ENCODE data around the gene HIVEP3. TPM values are rescaled to one million over a fixed set of nuclear protein-coding genes. Genes with fewer than 3 reads are reported as not detected.

Gene HIVEP3
- total RNA-seq, 3 donors from 2014 or later, result 107 to 117 (median 114) TPM

GRCh38 chr1:41492341-41492848 lies 426.3 kb downstream of the HIVEP3 start:
- no peak overlapping the region for H3K4me3 Mint-ChIP-seq
- H3K36me3 Mint-ChIP-seq (ENCODE audit: insufficient read depth), result no peaks in the 10 kb centered on the region
- H3K9me3 Mint-ChIP-seq, result no peaks in the 10 kb centered on the region
- ATAC-seq (peak; percentile 7 to 32), DNase-seq (no peak)
- H3K27me3 Mint-ChIP-seq (ENCODE audit: low read depth), result peaks cover 24% of the 10 kb centered on the region
- peaks cover 4% of the 10 kb centered on the region for H3K4me1 Mint-ChIP-seq (ENCODE audit: low read depth)

DNA sequence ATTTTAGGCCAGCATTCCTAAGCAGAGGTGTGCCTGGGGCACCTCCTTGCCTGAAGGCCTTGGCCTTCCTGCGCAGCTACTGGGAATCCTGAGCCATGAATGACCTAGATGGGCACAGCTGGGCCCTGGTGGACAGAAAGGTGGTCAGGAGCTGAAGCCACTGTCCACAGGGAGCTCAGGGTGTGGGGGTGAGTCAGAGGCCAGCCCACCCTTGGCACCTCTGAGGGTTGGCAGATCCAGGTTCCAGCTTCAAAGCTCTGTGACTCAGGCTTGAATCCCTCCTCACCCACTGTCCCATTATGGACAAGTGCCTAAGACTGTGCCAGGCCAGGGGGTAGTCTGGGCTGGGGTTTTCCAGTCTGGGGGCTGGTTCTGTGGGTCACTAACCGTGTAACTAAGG lies 427.8 kb downstream of the HIVEP3 start:
- ATAC-seq (no peak), DNase-seq (no peak)
- Mint-ChIP-seq H3K4me1 (ENCODE audit: low read depth) (peaks cover 3% of the 10 kb centered on the region), H3K36me3 (ENCODE audit: insufficient read depth) (no peaks in the 10 kb centered on the region), H3K9me3 (no peaks in the 10 kb centered on the region), H3K27me3 (ENCODE audit: low read depth) (peaks cover 28% of the 10 kb centered on the region), H3K4me3 (no peak overlapping the region)

DNA sequence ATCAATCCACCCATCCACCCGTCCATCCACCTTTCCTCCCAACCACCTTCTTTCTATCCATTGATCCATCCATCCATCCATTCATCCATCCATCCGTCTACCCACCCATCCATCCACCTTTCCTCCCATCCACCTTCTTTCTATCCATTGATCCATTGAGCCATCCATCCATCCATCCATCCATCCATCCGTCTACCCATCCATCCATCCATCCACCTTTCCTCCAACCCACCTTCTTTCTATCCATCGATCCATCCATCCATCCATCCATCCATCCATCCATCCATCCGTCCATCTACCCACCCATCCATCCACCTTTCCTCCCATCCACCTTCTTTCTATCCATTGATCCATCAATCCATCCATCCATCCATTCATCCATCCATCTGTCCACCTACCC lies 429.2 kb downstream of the HIVEP3 start:
- H3K4me3 Mint-ChIP-seq, result no peak overlapping the region
- no peak for ATAC-seq
- H3K36me3 Mint-ChIP-seq (ENCODE audit: insufficient read depth), result no peaks in the 10 kb centered on the region
- no peak for DNase-seq
- H3K4me1 Mint-ChIP-seq (ENCODE audit: low read depth), result peaks cover 1% of the 10 kb centered on the region
- peaks cover 22% of the 10 kb centered on the region for H3K27me3 Mint-ChIP-seq (ENCODE audit: low read depth)
- no peaks in the 10 kb centered on the region for H3K9me3 Mint-ChIP-seq

GRCh38 chr1:41488040-41488951 lies 430.4 kb downstream of the HIVEP3 start:
- DNase-seq, result no peak
- no peak for ATAC-seq
- H3K9me3 Mint-ChIP-seq, result no peaks in the 10 kb centered on the region
- peaks cover 1% of the 10 kb centered on the region for H3K4me1 Mint-ChIP-seq (ENCODE audit: low read depth)
- no peak overlapping the region for H3K4me3 Mint-ChIP-seq
- H3K36me3 Mint-ChIP-seq (ENCODE audit: insufficient read depth), result no peaks in the 10 kb centered on the region
- peaks cover 18% of the 10 kb centered on the region for H3K27me3 Mint-ChIP-seq (ENCODE audit: low read depth)

DNA sequence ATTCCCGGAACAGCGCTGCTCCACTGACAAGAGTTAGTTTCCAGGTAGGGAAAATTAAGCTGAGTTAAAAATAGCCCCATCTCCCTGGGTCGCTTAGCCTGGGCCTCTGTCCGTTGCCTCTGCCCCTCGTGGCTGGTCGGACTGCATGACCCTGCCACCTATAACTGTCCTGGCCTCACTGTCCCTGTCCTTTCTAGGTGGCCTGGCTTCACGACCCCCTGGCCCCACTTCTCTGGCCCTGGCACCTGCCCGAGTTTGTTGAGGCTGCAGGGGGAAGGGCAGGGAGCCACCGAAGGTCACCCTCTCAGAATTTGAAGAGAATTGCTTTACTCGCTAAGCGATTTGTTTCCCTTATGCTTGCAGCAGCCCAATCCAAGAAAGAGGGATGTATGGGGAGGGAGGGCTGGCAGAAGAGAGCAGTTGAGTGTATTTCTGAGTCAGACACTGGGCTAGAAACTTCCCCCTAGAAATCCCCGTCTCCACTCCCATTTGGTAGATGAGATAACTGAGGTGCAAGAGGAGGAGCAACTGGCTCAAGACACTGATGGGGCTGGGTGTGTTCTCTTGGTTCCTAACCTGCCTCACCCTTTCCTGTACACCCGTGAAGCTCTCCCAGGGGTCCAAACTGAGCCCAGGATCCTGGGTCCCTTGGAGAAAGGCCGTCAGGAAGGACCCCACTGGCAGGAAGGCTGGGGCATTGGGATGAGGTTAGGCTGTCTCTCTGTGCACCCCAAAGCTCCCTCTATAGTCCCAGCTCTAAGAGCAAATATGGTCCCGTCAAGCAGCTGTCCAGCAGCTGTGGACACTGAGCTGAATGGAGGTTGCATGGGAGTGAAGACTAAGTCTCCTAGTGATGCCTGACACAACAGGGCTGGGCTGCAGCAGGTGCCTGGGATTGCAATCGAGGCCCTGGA lies 431.3 kb downstream of the HIVEP3 start:
- H3K4me3 Mint-ChIP-seq, result no peak overlapping the region
- H3K4me1 Mint-ChIP-seq (ENCODE audit: low read depth), result peaks cover 1% of the 10 kb centered on the region
- peaks cover 18% of the 10 kb centered on the region for H3K27me3 Mint-ChIP-seq (ENCODE audit: low read depth)
- no peaks in the 10 kb centered on the region for H3K36me3 Mint-ChIP-seq (ENCODE audit: insufficient read depth)
- H3K9me3 Mint-ChIP-seq, result no peaks in the 10 kb centered on the region
- DNase-seq, result no peak
- ATAC-seq, result peak; percentile 28 to 56

GRCh38 chr1:41486371-41487125 lies 432.2 kb downstream of the HIVEP3 start:
- Mint-ChIP-seq H3K27me3 (ENCODE audit: low read depth) (peaks cover 18% of the 10 kb centered on the region), H3K9me3 (no peaks in the 10 kb centered on the region), H3K36me3 (ENCODE audit: insufficient read depth) (no peaks in the 10 kb centered on the region), H3K4me1 (ENCODE audit: low read depth) (peaks cover 1% of the 10 kb centered on the region), H3K4me3 (no peak overlapping the region)
- no peak for DNase-seq
- ATAC-seq, result no peak

- H3K4me3 Mint-ChIP-seq, result no peak overlapping the region
- ATAC-seq, result no peak
Measured at GRCh38 chr1:41486053-41486370, 432.7 kb downstream of the HIVEP3 start.

DNA sequence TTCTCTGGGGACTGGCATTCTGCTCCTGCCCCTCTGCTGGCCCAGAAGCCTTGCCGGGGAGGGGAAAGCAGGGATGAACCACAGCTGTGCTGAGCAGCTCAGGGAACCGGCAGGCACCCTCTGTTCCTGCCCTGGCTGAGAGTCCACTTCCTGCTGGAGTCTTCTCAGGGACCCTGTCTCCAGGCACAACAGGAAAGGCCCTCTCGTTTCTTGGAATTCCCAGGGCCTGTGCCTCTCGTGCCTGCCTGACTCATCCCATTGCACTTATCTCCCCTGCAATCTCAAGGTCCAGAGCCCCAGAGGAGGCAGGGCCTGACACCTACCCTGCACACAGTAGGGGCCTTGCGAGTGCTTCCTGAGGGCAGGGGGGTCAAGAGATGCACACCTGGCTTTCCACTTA lies 433.1 kb downstream of the HIVEP3 start:
- H3K4me3 Mint-ChIP-seq, result no peak overlapping the region
- no peaks in the 10 kb centered on the region for H3K36me3 Mint-ChIP-seq (ENCODE audit: insufficient read depth)
- ATAC-seq, result no peak
- DNase-seq, result no peak
- no peaks in the 10 kb centered on the region for H3K9me3 Mint-ChIP-seq
- peaks cover 1% of the 10 kb centered on the region for H3K4me1 Mint-ChIP-seq (ENCODE audit: low read depth)
- peaks cover 18% of the 10 kb centered on the region for H3K27me3 Mint-ChIP-seq (ENCODE audit: low read depth)

More at GRCh38 chr1:41486053-41486370, 432.7 kb downstream of the HIVEP3 start:
- H3K27me3 Mint-ChIP-seq (ENCODE audit: low read depth), result peaks cover 18% of the 10 kb centered on the region
- no peaks in the 10 kb centered on the region for H3K36me3 Mint-ChIP-seq (ENCODE audit: insufficient read depth)
- H3K9me3 Mint-ChIP-seq, result no peaks in the 10 kb centered on the region
- DNase-seq, result no peak
- H3K4me1 Mint-ChIP-seq (ENCODE audit: low read depth), result peaks cover 1% of the 10 kb centered on the region

- Mint-ChIP-seq H3K36me3 (ENCODE audit: insufficient read depth) (no peaks in the 10 kb centered on the region), H3K4me1 (ENCODE audit: low read depth) (peaks cover 1% of the 10 kb centered on the region), H3K27me3 (ENCODE audit: low read depth) (peaks cover 18% of the 10 kb centered on the region), H3K9me3 (no peaks in the 10 kb centered on the region), H3K4me3 (no peak within 1 kb of the TSS)
- ATAC-seq, result no peak
- no peak for DNase-seq
Measured at GRCh38 chr1:41484402-41485241, 434.1 kb downstream of the HIVEP3 start, which contains the start of gene EDN2. TSS of gene EDN2 (minus strand) at chr1:41484683. CDS start at chr1:41484601, 82 bp downstream.

GRCh38 chr1:41483960-41484401 lies 434.7 kb downstream of the HIVEP3 start:
- H3K4me3 Mint-ChIP-seq, result no peak overlapping the region
- peaks cover 1% of the 10 kb centered on the region for H3K4me1 Mint-ChIP-seq (ENCODE audit: low read depth)
- no peaks in the 10 kb centered on the region for H3K9me3 Mint-ChIP-seq
- DNase-seq (no peak), ATAC-seq (no peak)
- no peaks in the 10 kb centered on the region for H3K36me3 Mint-ChIP-seq (ENCODE audit: insufficient read depth)
- peaks cover 18% of the 10 kb centered on the region for H3K27me3 Mint-ChIP-seq (ENCODE audit: low read depth)

DNA sequence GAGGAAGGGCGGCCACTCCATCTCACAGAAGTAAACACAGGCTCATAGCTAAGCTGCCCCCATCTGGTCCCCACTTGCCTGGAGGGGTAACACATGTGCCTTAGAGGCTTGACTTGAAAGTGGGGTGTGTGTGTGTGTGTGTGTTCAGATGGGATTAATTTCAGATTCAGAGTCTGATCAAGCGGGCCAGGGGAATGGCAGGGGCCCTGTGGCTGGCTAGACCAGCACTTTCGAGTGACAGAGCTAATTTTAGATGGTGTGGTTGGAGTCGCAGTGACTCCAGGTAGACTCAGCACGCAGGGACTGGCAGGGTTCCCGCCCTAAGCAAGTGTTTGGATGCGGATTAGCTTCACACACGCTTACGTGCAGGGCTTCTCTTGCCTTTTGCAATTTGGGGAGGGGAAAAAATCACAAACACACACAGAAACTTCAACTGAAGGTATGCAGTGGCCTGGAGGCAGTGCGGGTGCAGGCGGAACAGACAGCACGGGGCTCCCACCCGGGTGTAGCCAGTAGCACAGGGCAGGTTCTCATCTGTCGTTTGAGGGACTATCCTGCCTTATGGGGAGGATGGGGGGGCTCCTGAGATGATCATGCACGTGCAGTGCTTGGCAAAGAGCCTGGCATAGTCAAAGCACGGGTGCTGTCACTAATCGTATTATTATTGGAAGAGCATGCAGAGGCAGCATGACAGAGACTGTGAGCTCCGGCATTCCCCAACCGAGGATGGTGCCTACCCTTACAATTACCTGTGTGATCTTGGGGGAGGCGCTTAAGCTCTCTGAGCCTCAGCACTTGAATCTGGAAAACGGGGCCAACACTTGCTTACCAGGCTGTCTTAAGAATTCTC lies 435.5 kb downstream of the HIVEP3 start:
- Mint-ChIP-seq H3K4me1 (ENCODE audit: low read depth) (peaks cover 1% of the 10 kb centered on the region), H3K9me3 (no peaks in the 10 kb centered on the region), H3K4me3 (no peak overlapping the region), H3K27me3 (ENCODE audit: low read depth) (peaks cover 18% of the 10 kb centered on the region), H3K36me3 (ENCODE audit: insufficient read depth) (no peaks in the 10 kb centered on the region)
- ATAC-seq, result no peak
- no peak for DNase-seq

DNA sequence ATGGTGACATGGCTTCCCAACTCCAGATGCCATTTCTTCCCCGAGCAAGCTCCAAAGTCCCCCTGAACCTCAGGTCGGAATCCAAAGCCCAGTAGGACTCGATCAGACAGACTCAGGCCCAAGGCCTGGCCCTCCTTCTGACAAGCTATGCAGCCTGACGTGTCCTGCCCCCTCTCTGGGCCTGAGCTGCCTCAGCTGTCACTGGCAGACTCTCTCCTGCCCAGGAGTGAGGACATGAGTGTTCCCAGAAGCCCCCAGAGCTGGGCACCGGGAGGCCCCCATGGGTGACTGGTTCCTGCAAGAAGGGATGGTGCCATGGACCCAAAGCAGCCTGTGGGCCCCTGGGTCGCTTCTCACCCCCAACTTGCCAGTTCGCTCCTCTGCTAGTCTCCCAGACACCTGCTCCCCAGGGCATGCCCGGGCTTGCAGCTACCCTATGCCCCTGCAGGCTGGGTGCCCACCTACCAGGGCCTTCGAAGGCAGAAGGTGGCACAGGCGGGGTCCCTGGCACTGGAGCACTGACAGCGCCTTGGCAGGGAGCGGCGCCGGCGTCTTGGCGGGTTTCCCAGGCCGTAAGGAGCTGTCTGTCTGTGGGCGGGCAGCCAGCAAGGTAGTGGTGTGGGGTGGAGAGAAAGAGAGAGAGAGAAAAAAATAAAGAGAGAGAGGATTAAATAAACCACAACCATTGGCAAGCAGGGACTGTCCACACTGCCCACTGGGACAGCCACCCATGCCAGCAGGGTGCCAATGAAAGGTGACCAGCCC lies 436.5 kb downstream of the HIVEP3 start:
- Mint-ChIP-seq H3K36me3 (ENCODE audit: insufficient read depth) (no peaks in the 10 kb centered on the region), H3K27me3 (ENCODE audit: low read depth) (peaks cover 13% of the 10 kb centered on the region), H3K9me3 (no peaks in the 10 kb centered on the region), H3K4me1 (ENCODE audit: low read depth) (peaks cover 1% of the 10 kb centered on the region), H3K4me3 (no peak overlapping the region)
- no peak for DNase-seq
- no peak for ATAC-seq

Measured in activated T-cell treated with anti-CD3 and anti-CD28 coated beads, Interleukin-2, amount 50 U/mL, for 4 hours (primary cell).